Umbilical cord (tissue), 2 donors: Measurements from ENCODE around the gene CDH23. TPM values are rescaled to one million over a fixed set of nuclear protein-coding genes. Genes with fewer than 3 reads are reported as not detected.
"Not testable (repeated sequence)": the region's sequence is repeated elsewhere in the genome, so short reads cannot be mapped to it uniquely, and the experiment has no call there.

Experiments used
- DNase-seq: peaks from one replicate; pipeline ENCODE4 v3.0.0-alpha.2; 2015; ENCODE audit warnings: low spot score
- total RNA-seq: library from RNA; depleted of rRNA; stranded (reverse); fragments of >200 nt; gene quantifications from one replicate; pipeline ENCODE4 v1.2.3, GENCODE V29; 2014; ENCODE audit warnings: low replicate concordance; ENCODE audit not compliant: insufficient read depth

Gene CDH23
- total RNA-seq, 1 donor from 2014 or later = 7.0 TPM

- no peak for DNase-seq
Measured at GRCh38 chr10:71848325-71849275, 451.9 kb downstream of the CDH23 start.

DNA sequence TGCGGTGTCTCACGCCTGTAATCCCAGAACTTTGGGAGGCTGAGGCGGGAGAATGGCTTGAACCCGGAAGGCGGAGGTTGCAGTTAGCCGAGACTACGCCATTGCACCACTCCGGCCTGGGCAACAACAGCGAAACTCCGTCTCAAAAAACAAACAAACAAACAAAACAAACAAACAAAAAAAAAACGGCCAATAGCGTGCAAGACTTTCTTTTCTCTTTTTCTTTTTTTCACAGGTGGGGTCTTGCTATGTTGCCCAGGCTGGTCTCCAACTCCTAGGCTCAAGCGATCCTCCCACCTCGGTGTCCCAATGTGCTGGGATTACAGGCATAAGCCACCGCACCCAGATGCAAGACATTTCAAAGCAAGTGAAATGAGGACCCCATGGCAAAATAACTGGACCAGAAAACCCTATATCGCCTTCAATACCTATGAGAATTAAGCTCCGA is 452.8 kb downstream of the CDH23 start:
- DNase-seq = no peak

- DNase-seq = no peak
Measured at GRCh38 chr10:71850021-71850742, 453.5 kb downstream of the CDH23 start.

GRCh38 chr10:71850743-71851464 is 454.2 kb downstream of the CDH23 start, which contains the start of gene PSAP:
Gene PSAP, minus strand, starts transcription at chr10:71851251. Its CDS starts 30 bp downstream, at chr10:71851221.
- DNase-seq = peak; percentile 99

GRCh38 chr10:71851465-71852095 is 454.9 kb downstream of the CDH23 start:
- not testable (repeated sequence) for DNase-seq

GRCh38 chr10:71852355-71852937 is 455.7 kb downstream of the CDH23 start:
- peak; percentile 29 for DNase-seq

DNA sequence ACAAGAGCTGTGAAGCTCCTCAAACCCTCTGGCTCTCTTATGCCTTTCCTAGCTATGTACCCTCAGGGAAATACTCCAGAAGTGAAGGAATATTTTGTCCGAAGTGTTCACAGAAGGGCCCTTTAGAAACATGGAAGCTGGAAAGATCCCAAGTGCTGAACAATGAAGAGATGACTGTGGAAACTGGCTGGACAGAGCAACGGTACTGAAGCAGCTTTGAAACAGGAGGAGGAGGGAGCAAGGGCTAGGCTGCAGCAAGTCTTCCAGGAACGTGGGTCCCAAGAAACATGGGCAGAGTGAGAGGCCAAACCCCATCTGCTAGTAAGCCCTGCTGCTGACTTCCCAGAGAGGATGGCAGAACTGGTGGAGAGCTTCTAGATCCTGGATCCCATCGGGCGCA is 457.3 kb downstream of the CDH23 start:
- no peak for DNase-seq

- no peak for DNase-seq
Measured at GRCh38 chr10:71856619-71857018, 459.9 kb downstream of the CDH23 start.

DNA sequence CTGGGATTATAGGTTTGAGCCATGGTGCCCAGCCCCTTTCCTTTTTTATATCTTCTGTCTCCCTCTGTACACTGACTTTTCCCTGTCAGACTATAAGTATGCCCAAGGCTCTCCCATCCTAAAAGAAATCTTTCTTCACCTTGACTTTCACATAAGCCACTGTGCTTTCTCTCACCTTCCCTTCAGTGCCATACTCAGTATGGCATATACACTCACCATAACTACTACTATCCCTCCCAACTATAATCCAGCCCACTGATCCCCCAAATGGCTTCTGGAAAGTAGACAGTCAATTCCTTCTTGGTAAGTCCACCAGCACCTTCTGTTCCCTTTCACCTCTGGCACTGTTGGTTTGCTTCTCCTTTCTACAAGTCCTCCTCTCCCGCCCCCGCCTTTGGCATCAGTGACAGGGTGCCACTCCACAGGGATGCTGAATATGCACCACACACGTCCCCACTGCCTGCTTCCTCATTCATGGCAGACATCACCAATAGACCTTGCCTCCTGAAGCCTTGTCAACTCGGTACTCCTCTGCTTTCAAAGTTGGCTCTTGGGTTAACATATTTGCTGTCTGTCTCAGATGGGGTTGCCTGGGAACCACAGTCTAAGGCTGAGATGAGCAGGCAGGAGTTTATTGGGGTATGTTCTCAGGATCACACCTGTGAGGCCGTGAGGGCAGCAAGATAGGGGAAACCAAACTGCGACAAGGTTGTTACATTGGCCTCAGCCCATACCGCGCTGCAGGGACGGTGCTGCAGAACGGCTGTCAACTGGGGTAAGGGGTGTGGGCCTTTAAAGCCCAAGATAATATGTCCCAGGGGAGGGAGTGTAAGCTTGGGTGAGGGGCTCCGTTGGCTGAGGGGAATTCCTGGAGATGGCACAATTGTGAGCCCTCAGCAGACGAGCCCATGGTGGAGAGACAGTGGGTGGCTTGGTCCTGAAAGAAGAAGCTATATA is 461.5 kb downstream of the CDH23 start:
- DNase-seq = no peak

- peak; percentile 98 for DNase-seq
Measured at GRCh38 chr10:71860243-71861029, 463.7 kb downstream of the CDH23 start.

- no peak for DNase-seq
Measured at GRCh38 chr10:71863203-71863602, 466.5 kb downstream of the CDH23 start.

DNA sequence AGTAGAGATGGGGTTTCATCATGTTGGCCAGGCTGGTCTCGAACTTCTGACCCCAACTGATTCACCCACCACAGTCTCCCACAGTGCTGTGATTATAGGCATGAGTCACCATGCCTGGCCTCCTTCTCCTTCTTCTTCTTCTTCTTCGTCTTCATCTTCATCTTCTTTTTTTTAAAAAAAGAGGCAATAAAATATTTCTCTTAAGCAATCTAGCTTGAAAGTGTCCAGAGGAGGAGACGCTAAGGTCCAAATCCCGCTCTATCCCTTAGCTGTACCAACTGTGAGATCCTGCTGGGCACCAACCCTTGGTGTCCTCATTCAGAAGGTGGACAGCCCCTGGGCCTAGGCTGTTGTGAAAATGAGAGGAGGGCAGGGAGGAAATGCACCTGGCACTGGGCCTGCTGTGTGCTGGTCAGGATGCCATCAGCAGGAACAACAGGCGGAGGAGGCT is 468.2 kb downstream of the CDH23 start:
- DNase-seq = no peak

Other genes with a start within 250 kb of the CDH23 start
- gene UNC5B, start 184.3 kb upstream of the CDH23 start, total RNA-seq = 13.7 TPM
- 1.2 TPM for gene SLC29A3, start 77.7 kb upstream of the CDH23 start, total RNA-seq